Upper lobe of left lung (tissue), 6 donors: ENCODE results near the gene SART1. TPM values are rescaled to one million over a fixed set of nuclear protein-coding genes. Genes with fewer than 3 reads are reported as not detected.
A peak's percentile ranks its signal among the peaks of the same experiment; 100 is the strongest.
"Not testable (repeated sequence)": the region's sequence is repeated elsewhere in the genome, so short reads cannot be mapped to it uniquely, and the experiment has no call there.

Experiments
- ATAC-seq, 2 donors: fragments of 200-7000 bp; cut with Tn5 transposase; one replicate each; pipeline ENCODE4 v1.9.1; 2022; ENCODE audit warnings: mild to moderate bottlenecking in 2 of 2, moderate library complexity in 2 of 2; ENCODE audit not compliant: low FRiP score in 2 of 2
- DNase-seq, 2 donors: peaks; one replicate each; pipeline ENCODE4 v3.0.0-alpha.2; 2019 to 2020
- H3K27ac ChIP-seq, 4 donors: fragments of 200-600 bp; sonication (generic); one replicate each; pipeline ENCODE4 v1.5.1; 2016 to 2019
- H3K27me3 ChIP-seq, 4 donors: fragments of 200-600 bp; sonication (generic); one replicate each; pipeline ENCODE4 v1.5.1; 2017 to 2019
- H3K36me3 ChIP-seq, 4 donors: fragments of 200-600 bp; sonication (generic); one replicate each; pipeline ENCODE4 v1.5.1; 2016 to 2019
- H3K4me1 ChIP-seq, 4 donors: fragments of 200-600 bp; sonication (generic); one replicate each; pipeline ENCODE4 v1.5.1; 2018 to 2019
- H3K4me3 ChIP-seq, 4 donors: fragments of 200-600 bp; sonication (generic); one replicate each; pipeline ENCODE4 v1.5.1; 2017 to 2019; ENCODE audit warnings: mild to moderate bottlenecking in 2 of 4, moderate library complexity in 1 of 4
- H3K9me3 ChIP-seq, 4 donors: fragments of 200-600 bp; sonication (generic); one replicate each; pipeline ENCODE4 v1.5.1; 2018 to 2019
- CTCF ChIP-seq, 6 experiments: fragments of 450-650 bp in 4 of 6; fragments of 200-600 bp in 2 of 6; sonication (generic) in 2 of 6; IDR thresholded peaks; one replicate each; pipeline ENCODE4 v1.5.1; 2016 to 2019; ENCODE audit warnings: antibody characterized with exemption in 6 of 6
- EP300 ChIP-seq, 4 donors: sonication (generic); formaldehyde crosslinking; IDR thresholded peaks; one replicate each; pipeline ENCODE4 v1.5.1; 2017; ENCODE audit warnings: antibody characterized with exemption in 4 of 4, control low read depth in 2 of 4
- POLR2A ChIP-seq, 4 donors: fragments of 450-650 bp; IDR thresholded peaks; one replicate each; pipeline ENCODE4 v1.5.1; 2016 to 2017; ENCODE audit warnings: antibody characterized with exemption in 4 of 4, mild to moderate bottlenecking in 2 of 4
- POLR2AphosphoS5 ChIP-seq, 2 donors: sonication (generic); formaldehyde crosslinking; IDR thresholded peaks; one replicate each; pipeline ENCODE4 v1.5.1; 2017; ENCODE audit warnings: antibody characterized with exemption in 2 of 2
- WGBS, 2 donors: methylation state at CpG; one replicate each; pipeline ENCODE4 v1.1.5; 2017 to 2018; 5-methylcytosine and 5-hydroxymethylcytosine counted together
- total RNA-seq, 6 donors: library from RNA; depleted of rRNA in 4 of 6; stranded (reverse); fragments of >200 nt in 4 of 6; gene quantifications; one replicate each; pipeline versions ENCODE4 v1.1.0 to v1.2.1, GENCODE V29; 2016 to 2021
- donor health status: DM: no; HTN: no; CAD: no; lungs with moderate emphysema.
- donor health status: DM: no; HTN: yes; CAD: no; lungs with severe emphysema.

Gene SART1
- total RNA-seq, 6 donors from 2014 or later: 44.4 to 201 (median 71.4) TPM

GRCh38 chr11:66008095-66008467 is 46.5 kb downstream of the SART1 start:
- peaks cover 13 to 22% (median 16%) of the 10 kb centered on the region in 4 donors for H3K4me1 ChIP-seq
- H3K4me3 ChIP-seq: no peak overlapping the region
- peaks cover 0 to 18% (median 8%) of the 10 kb centered on the region in 4 donors for H3K36me3 ChIP-seq
- no peak overlapping the region for H3K27ac ChIP-seq
- peaks cover 0 to 12% (median 5%) of the 10 kb centered on the region in 4 donors for H3K27me3 ChIP-seq
- H3K9me3 ChIP-seq: no peaks in the 10 kb centered on the region
- DNase-seq (no peak), ATAC-seq (no peak)
- WGBS, 2 donors: 89 to 94% methylated on average over 2 of the region's 2 CpGs
- TF ChIP-seq CTCF (IDR thresholded peaks at IDR 0.05): no peak

GRCh38 chr11:66008468-66009101 is 47.1 kb downstream of the SART1 start:
- Histone ChIP-seq H3K4me3 (no peak overlapping the region), H3K9me3 (no peaks in the 10 kb centered on the region), H3K27me3 (peaks cover 0 to 12% (median 5%) of the 10 kb centered on the region in 4 donors), H3K27ac (no peak overlapping the region), H3K4me1 (peaks cover 8 to 22% (median 13%) of the 10 kb centered on the region in 4 donors), H3K36me3 (peaks cover 0 to 17% (median 8%) of the 10 kb centered on the region in 4 donors)
- no peak for ATAC-seq
- DNase-seq: no peak
- WGBS, 2 donors: 51 to 62% methylated on average over 4 to 10 of the region's 10 CpGs
- no peak for TF ChIP-seq EP300 (IDR thresholded peaks at IDR 0.05)
- TF ChIP-seq POLR2AphosphoS5 (IDR thresholded peaks at IDR 0.05): no peak
- TF ChIP-seq POLR2A (IDR thresholded peaks at IDR 0.05): no peak
- no peak for TF ChIP-seq CTCF (IDR thresholded peaks at IDR 0.05)

GRCh38 chr11:66010036-66010435 is 48.5 kb downstream of the SART1 start:
- DNase-seq, ATAC-seq, H3K4me3 ChIP-seq, H3K36me3 ChIP-seq, H3K9me3 ChIP-seq, H3K27ac ChIP-seq: not testable (repeated sequence)
- H3K27me3 ChIP-seq: peaks cover 0 to 12% (median 5%) of the 10 kb centered on the region in 4 donors
- H3K4me1 ChIP-seq: peaks cover 9 to 24% (median 14%) of the 10 kb centered on the region in 4 donors
- 67 to 80% methylated on average over 4 of the region's 4 CpGs for WGBS, 2 donors

- DNase-seq (peak in 1 of 2 donors; percentile 93), ATAC-seq (peak; percentile 65 to 85)
- peaks cover 9 to 30% (median 16%) of the 10 kb centered on the region in 4 donors for H3K4me1 ChIP-seq
- TF ChIP-seq POLR2AphosphoS5 (IDR thresholded peaks at IDR 0.05) (peak; percentile 28 to 60), POLR2A (IDR thresholded peaks at IDR 0.05) (peak in 2 of 4 donors; percentile 29 to 36), CTCF (IDR thresholded peaks at IDR 0.05) (no peak), EP300 (IDR thresholded peaks at IDR 0.05) (no peak)
- H3K27ac ChIP-seq: peak overlapping the region; percentile 50 to 79 (median 74)
- WGBS, 2 donors: 32 to 48% methylated on average over 12 to 14 of the region's 14 CpGs
- peak overlapping the region in 3 of 4 donors; percentile 5 to 28 (median 24) for H3K4me3 ChIP-seq
- H3K36me3 ChIP-seq: no peaks in the 10 kb centered on the region
- no peaks in the 10 kb centered on the region for H3K9me3 ChIP-seq
- peaks cover 0 to 12% (median 5%) of the 10 kb centered on the region in 4 donors for H3K27me3 ChIP-seq
Observed at GRCh38 chr11:66011239-66011784, 49.8 kb downstream of the SART1 start.

- Histone ChIP-seq H3K36me3 (no peaks in the 10 kb centered on the region), H3K27me3 (peaks cover 0 to 12% (median 5%) of the 10 kb centered on the region in 4 donors), H3K4me1 (peaks cover 9 to 30% (median 16%) of the 10 kb centered on the region in 4 donors), H3K4me3 (peak within 1 kb of the TSS in 3 of 4 donors; percentile 5 to 28 (median 24)), H3K9me3 (no peaks in the 10 kb centered on the region), H3K27ac (peak within 1 kb of the TSS; percentile 50 to 79 (median 74))
- no peak for TF ChIP-seq EP300 (IDR thresholded peaks at IDR 0.05)
- no peak for TF ChIP-seq POLR2A (IDR thresholded peaks at IDR 0.05)
- DNase-seq (peak in 1 of 2 donors; percentile 89), ATAC-seq (peak in 1 of 2 donors; percentile 33)
- 10 to 16% methylated on average over 16 of the region's 61 CpGs for WGBS, 2 donors
Observed at GRCh38 chr11:66011785-66012303, 50.3 kb downstream of the SART1 start, which contains the start of gene CST6. CST6 (plus strand) TSS chr11:66012008; CDS start chr11:66012045, 37 bp downstream.
